ENCODE results near the gene HLA-A.
"Not testable (repeated sequence)": the region's sequence is repeated elsewhere in the genome, so short reads cannot be mapped to it uniquely, and the experiment has no call there.

HLA-A gene

GRCh38 chr6:29926413-29927274 is 15.7 kb upstream of the HLA-A start:
- no peak overlapping the region for H3K4me3 ChIP-seq (ENCODE audit: low read depth, low read length)
- DNase-seq (ENCODE audit: low read depth), result peak; percentile 64
- TF ChIP-seq MAX (IDR thresholded peaks at IDR 0.05; ENCODE audit: low read depth, low read length) (no peak), POLR2A (IDR thresholded peaks at IDR 0.05; ENCODE audit: extremely low read depth, insufficient read length) (no peak)

- no peak for DNase-seq (ENCODE audit: low read depth)
- TF ChIP-seq MAX (IDR thresholded peaks at IDR 0.05; ENCODE audit: low read depth, low read length) (no peak), MYC (IDR thresholded peaks at IDR 0.05; ENCODE audit: low read depth, low read length) (no peak), CTCF (IDR thresholded peaks at IDR 0.05; ENCODE audit: low read depth, low read length) (no peak), POLR2A (IDR thresholded peaks at IDR 0.05; ENCODE audit: extremely low read depth, insufficient read length) (no peak)
- H3K4me3 ChIP-seq (ENCODE audit: low read depth, low read length), result no peak overlapping the region
Observed at GRCh38 chr6:29927275-29927569, 15.1 kb upstream of the HLA-A start.

GRCh38 chr6:29927841-29928388 is 14.4 kb upstream of the HLA-A start:
- H3K4me3 ChIP-seq (ENCODE audit: low read depth, low read length), result no peak overlapping the region
- no peak for DNase-seq (ENCODE audit: low read depth)
- TF ChIP-seq MAX (IDR thresholded peaks at IDR 0.05; ENCODE audit: low read depth, low read length) (no peak), POLR2A (IDR thresholded peaks at IDR 0.05; ENCODE audit: extremely low read depth, insufficient read length) (no peak), CTCF (IDR thresholded peaks at IDR 0.05; ENCODE audit: low read depth, low read length) (no peak), MYC (IDR thresholded peaks at IDR 0.05; ENCODE audit: low read depth, low read length) (no peak)

- H3K4me3 ChIP-seq (ENCODE audit: low read depth, low read length); DNase-seq (ENCODE audit: low read depth): not testable (repeated sequence)
Observed at GRCh38 chr6:29930047-29930446, 12.3 kb upstream of the HLA-A start.

GRCh38 chr6:29933955-29934354 is 8.4 kb upstream of the HLA-A start:
- no peak for DNase-seq (ENCODE audit: low read depth)
- no peak overlapping the region for H3K4me3 ChIP-seq (ENCODE audit: low read depth, low read length)
- TF ChIP-seq MAX (IDR thresholded peaks at IDR 0.05; ENCODE audit: low read depth, low read length), result no peak
- no peak for TF ChIP-seq CTCF (IDR thresholded peaks at IDR 0.05; ENCODE audit: low read depth, low read length)
- no peak for TF ChIP-seq POLR2A (IDR thresholded peaks at IDR 0.05; ENCODE audit: extremely low read depth, insufficient read length)

- no peak for TF ChIP-seq CTCF (IDR thresholded peaks at IDR 0.05; ENCODE audit: low read depth, low read length)
- no peak for TF ChIP-seq POLR2A (IDR thresholded peaks at IDR 0.05; ENCODE audit: extremely low read depth, insufficient read length)
- TF ChIP-seq MYC (IDR thresholded peaks at IDR 0.05; ENCODE audit: low read depth, low read length), result no peak
- no peak for TF ChIP-seq MAX (IDR thresholded peaks at IDR 0.05; ENCODE audit: low read depth, low read length)
Observed at GRCh38 chr6:29935273-29935955, 6.9 kb upstream of the HLA-A start.

More at GRCh38 chr6:29935273-29935955, 6.9 kb upstream of the HLA-A start:
- no peak for DNase-seq (ENCODE audit: low read depth)
- no peak overlapping the region for H3K4me3 ChIP-seq (ENCODE audit: low read depth, low read length)
